ENCODE measurements around the gene ERI3.

The ERI3 gene

DNA sequence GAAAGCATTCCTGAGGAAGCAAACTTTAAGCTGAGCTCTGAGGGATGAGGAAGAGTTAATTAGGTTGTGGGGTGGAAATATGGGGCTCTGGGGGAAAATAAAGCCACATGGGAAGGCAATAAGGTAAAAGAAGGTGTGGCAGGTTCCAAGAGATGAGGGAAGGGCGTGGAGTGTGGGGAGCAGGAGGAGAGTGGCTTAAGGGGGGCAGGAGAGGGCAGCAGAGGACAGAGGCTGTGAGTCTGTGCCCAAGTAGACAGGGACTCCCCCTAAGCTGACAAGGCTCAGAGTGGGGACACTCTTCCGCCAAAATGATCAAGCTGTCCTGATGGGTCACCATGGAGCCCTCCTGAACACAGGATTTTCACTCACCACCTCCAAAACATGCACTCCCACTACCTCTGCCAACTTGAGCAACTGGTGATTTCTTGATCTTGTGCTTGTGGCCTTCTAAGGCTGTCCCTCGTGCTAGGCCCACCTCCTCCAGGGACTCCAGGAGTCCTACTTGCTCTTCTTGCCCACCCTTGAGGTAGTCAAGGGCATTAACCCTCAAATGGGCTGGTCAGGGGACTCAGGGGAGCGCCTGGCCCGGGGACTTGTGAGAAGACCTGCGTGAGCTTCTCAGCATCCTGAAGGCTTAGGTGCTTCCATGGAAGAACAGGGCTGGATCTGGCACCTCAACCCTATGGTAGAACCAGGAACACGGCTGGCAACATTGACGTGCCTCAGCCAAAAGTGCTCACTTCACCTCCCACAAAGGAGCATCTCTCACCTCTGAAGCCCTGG, 118.4 kb downstream of the ERI3 start:
- DNase-seq (ENCODE audit: low read depth), result no peak

DNA sequence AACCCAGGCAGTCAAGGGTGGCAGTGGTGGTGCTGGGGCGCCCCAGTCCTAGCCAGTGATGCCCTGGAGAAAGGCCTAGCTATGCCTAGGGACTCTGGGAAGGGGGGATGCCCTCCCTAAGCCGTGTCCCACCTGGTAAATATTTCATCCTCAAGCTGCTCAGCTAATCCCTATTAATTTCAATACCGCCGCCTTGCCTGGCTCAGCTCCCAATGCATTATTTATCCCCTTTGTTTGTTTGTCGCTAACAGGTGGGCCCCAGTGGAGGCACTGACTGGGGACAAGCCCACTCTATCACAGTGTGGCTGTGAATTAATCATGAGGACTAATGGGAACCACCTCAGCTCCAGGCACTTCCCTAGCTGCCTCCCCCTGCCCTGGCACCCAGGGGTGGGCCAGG, 119.2 kb downstream of the ERI3 start:
- DNase-seq (ENCODE audit: low read depth), result no peak

DNA sequence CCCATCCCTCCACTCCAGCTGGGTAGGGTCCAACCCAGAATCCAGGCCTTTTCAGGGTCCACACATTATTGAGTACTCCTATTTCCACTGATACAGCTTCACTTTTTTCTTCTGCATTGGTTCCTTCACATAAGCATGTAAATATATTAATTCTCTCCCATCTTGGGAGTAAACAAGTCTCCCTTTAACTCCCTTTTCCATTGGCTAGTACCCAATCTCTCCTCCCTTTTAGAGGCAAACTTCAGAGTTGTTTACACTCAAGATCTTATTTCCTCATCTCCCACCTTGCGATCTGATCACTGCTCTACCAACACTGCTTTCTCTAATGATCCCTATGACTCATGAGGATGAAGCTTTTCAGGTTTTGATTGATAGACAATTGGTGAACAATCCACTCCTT, 121.5 kb downstream of the ERI3 start:
- DNase-seq (ENCODE audit: low read depth), result no peak

DNA sequence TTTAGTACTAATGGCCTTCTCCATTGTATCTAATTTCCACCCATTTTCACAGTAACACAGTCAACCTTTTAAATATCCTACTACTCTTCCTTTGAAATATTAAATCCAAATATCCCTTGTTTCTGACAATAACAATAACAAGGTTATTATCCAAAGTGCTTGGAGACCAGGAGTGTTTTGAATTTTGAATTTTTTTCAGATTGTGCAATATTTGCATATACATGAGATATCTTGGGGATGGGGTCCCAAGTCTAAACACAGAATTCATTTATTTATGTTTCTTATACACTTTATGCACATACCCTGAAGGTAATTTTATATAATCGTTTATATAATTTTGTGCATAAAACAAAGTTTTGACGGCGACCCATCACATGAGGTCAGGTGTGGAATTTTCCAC, 124.3 kb downstream of the ERI3 start:
- no peak for DNase-seq (ENCODE audit: low read depth)

DNA sequence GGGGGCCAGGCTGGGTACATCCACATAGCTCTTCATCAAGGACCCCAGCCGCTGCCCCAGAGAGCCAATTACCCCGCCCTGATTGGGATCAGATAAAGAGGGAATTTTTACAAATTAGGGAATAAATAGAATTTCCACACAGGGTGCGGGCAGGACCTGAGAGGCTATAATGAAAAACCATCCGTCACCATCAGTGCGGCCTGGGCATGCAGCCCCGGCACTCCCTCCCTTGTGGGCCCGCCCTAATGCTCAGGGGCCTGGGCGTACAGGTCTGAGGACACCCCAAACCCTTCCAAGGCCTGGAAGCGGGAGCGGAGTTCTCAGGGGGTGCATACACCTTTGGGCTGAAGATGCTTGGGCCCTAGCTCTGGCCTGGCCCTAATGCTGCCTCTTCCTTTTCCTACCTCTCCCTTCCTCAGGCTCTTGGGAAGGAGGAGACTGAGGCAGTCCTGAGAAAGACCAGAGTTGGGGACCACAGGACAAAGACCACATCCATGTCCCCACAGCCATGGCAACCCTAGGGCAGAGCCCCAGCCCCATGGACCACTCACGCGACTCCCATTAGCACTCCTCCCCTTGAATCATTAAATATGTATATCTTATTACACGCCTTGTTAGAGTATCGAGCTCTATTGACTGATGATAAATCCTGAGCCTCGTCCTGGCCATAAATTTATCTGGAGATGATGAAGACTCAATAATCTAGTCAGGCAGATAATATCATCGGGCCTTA, 125.5 kb downstream of the ERI3 start:
- no peak for DNase-seq (ENCODE audit: low read depth)

DNA sequence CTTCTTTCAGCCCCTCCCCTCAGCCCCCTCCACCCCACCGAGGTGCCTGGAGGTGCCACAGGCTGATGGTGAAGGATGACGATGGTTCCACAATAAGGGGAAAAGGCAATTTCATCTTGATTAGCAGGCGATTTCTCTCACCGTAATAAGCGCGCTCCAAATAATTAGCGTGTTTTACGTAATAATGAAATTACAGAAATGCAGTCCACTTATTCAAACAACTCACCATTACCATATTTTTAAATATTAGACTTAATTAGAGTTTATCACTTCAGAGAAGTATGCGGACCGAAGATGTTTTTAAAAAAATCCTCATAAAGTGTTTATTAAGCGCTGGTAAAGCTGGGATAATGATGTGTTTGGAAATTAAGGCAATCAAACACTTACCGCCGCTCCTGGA, 126.8 kb downstream of the ERI3 start:
- DNase-seq (ENCODE audit: low read depth), result no peak

DNA sequence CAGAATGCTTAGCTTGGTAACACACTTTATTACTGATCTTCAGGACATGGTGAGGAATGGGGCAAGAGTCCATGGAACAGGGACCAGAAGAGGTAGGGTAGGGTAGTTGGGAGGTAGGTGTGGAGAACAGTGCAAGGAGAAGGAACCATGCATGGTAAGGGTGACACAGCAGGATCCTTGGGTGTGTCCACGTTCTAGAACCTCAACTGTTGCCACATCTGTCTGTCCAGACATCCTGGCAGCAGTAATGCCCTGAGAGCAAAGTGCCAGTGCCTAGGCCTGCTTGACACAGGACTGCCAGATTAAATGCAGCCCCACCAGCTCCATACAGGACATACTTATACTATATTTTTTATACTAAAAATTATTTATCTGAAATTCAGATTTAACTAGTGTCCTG, 127.8 kb downstream of the ERI3 start:
- DNase-seq (ENCODE audit: low read depth), result no peak

DNA sequence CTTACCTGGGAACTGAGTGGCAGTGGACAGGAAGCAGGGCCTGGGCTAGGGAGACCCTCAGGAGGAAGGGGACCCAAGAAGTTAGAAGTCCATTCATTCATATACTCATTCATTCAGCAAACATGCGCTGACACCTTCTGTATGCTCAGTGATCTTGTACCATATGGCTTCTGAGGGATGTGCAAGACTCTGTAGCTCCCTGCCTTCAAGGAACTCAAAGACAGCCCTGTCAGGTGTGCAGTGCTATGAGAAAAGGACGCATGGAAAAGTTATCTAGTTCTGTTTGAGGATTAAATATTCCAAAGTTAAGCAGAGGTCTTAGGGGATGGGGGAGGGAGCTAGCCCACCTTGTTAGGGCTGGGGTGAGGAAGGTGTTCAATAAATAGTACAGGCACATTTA, 129.3 kb downstream of the ERI3 start:
- DNase-seq (ENCODE audit: low read depth), result no peak

DNA sequence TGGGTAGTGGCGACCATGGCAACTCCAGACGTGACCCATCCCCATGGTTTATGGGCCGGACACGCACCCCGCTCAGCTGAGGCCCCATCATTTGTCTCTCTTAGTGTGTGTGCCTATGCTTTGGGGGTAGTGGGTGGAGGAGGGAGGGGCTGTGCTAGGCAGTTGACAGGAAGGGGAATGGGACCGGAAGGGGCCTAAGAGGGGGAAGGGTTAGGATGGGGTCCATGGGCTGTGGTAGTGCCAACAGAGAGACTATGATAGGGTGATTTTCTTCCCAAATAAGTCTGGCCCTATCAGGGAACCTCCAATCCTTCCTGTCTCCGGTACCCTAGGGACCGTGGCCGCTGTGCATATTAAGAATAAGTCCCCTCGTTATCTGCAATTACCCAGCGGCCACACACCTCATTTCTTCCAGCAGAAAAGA, 131.9 kb downstream of the ERI3 start:
- no peak for DNase-seq (ENCODE audit: low read depth)

DNA sequence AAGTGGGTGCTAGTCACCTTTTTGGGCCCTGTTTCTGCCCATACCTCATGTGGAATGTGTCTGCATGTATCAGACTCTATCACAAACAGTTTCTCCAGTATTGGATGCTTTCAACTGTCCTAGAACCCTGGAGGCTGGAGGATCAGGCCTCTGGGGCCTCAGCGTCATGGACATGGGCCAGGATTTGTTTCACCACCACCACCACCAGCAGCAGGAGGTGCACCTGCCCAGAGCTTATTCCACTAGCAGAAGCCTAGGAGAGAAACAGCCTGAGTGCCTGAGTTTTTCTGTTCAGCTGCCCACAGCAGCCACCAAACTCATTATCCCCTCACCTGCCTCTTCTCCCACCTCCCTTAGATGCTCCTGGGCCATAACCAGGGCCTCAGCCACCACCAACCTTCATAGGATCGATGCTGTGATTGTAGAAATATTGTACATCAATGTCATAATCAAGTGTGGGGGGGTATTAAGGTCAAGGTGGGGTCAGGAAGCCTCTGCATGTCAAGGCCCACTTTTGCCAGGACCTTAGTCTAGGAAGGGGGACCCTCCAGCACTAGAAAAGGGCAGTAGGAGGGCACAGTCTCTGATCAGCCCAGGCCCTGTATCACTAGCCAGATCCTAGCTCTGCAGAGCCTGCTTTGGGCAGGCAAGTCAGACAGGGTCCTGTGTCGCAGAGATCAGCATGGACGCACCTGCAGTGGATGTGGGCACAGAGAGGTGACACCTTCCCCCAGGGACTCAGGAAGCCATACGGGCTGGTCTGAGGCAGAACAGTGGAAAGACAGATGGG, 132.5 kb downstream of the ERI3 start:
- no peak for DNase-seq (ENCODE audit: low read depth)

DNA sequence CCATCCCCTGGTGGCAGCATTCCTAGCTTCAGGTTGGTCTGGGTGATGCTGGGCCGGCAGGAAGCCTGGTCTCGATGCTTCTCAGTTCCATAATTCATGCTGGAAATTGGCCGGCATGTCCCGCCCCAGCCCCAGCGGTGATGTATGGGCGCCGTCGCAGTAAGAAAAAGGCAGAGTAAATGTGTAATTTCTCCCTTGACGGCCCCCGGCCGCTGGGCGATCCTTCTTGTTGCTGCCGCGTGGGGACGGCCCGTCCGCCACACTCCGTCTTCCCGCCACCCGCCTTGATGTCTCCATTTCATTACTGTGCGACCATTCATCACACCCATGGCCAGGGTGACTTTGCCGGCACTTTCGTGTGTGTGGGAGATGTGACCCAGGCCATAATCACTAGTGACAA, 133.3 kb downstream of the ERI3 start:
- DNase-seq (ENCODE audit: low read depth), result no peak

DNA sequence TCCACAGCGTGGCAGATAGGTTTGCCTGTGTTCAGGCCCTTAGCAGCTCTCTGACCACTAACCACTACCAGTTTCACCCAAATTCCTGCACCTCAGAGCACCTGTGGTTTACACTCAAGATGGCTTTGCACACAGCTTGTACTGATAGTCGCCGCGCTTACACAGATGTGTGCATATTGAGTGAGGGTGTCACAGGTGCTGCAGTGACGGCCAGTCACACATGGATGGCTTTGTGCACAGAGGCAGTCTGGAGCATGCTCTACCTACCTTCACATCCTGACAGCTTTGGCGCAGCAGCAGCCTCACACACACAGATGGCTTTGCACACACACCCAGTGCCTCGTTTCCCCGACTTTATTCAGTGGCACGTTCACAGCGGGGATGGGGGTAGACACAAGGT, 134.3 kb downstream of the ERI3 start:
- DNase-seq (ENCODE audit: low read depth), result no peak

DNA sequence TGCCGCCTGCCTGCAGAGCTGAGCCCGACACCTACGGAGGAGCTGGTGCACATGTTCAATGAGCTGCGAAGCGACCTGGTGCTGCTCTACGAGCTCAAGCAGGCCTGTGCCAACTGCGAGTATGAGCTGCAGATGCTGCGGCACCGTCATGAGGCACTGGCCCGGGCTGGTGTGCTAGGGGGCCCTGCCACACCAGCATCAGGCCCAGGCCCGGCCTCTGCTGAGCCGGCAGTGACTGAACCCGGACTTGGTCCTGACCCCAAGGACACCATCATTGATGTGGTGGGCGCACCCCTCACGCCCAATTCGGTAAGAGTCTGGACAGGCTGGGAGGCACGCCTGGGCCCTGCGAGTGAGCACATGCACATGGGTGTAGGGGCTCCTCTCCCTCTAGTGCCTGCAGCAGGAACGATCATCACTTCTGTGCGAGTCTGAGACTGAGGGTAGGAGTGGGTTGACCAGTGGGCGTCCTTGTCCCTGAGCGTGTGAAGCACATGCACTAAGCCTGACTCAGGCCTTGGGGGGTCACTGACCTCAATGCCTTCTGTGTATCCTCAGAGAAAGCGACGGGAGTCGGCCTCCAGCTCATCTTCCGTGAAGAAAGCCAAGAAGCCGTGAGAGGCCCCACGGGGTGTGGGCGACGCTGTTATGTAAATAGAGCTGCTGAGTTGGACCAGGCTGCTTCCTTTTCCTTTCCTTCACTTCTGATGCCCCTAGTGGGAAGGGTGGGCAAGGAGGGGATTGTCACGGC, 134.9 kb downstream of the ERI3 start:
- DNase-seq (ENCODE audit: low read depth), result no peak

DNA sequence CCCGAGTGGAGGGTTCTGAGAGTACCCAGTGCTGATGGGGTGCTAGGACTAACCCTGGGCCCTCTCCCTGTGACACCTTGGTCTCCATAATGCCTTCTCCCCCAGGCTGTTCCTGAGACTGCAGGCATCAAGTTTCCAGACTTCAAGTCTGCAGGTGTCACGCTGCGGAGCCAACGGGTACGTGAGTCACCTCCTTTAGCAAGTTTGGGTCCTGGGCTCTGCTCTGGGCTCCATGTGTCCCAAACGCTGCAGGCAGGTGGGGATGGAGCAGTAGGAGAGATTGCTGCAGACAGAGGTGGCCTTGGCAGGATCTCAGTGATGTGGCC, 135.8 kb downstream of the ERI3 start:
- no peak for DNase-seq (ENCODE audit: low read depth)

DNA sequence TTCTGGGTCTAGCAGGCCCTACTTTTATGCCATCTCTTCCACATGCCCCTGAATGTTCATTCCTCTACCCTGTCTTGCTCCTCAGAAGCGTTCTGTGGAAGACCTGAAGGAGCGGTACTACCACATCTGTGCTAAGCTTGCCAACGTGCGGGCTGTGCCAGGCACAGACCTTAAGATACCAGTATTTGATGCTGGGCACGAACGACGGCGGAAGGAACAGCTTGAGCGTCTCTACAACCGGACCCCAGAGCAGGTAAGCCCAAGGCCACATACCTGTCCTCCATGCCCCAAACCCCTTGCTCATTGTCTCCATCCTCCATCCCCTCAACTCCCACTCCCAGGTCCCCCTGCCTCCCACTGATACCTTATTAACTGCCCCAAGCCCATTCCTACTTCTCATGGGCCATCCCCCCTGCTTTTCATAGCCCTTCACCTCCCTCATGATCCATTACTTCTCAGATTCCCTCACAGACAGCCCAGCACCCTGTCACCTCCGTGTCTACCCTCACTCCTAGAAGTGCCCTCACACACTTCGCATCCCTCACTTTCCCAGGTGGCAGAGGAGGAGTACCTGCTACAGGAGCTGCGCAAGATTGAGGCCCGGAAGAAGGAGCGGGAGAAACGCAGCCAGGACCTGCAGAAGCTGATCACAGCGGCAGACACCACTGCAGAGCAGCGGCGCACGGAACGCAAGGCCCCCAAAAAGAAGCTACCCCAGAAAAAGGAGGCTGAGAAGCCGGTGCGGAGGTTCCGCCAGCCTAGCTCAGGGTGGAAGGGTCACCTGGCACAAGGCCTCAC, 136.4 kb downstream of the ERI3 start:
- no peak for DNase-seq (ENCODE audit: low read depth)

DNA sequence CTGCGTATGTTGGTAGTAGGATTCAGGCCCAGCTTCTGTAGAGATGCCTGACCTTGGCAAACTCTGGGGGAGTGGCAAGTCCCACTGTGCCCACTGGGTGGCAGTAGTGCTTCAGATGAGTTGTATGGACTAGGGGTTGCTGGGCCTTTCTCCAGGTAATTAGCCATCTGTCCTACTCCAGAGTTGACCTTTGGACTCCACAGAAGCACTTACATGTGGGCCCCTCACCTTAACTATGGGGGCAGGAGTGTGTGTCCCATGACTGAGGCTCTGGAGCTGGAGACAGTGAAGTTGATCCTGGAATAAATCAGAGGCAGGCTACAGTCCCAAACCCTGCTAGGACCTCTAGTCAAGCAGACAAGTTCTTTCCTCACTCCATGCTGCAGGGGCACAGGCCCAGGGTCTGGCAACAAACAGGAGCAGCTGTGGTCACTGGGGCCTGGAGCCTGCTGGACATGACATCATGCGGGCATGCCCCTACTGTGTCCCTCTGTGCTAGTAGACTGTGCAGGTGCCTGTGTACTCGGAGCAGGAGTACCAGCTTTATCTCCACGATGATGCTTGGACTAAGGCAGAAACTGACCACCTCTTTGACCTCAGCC, 137.1 kb downstream of the ERI3 start:
- DNase-seq (ENCODE audit: low read depth), result peak; percentile 57

DNA sequence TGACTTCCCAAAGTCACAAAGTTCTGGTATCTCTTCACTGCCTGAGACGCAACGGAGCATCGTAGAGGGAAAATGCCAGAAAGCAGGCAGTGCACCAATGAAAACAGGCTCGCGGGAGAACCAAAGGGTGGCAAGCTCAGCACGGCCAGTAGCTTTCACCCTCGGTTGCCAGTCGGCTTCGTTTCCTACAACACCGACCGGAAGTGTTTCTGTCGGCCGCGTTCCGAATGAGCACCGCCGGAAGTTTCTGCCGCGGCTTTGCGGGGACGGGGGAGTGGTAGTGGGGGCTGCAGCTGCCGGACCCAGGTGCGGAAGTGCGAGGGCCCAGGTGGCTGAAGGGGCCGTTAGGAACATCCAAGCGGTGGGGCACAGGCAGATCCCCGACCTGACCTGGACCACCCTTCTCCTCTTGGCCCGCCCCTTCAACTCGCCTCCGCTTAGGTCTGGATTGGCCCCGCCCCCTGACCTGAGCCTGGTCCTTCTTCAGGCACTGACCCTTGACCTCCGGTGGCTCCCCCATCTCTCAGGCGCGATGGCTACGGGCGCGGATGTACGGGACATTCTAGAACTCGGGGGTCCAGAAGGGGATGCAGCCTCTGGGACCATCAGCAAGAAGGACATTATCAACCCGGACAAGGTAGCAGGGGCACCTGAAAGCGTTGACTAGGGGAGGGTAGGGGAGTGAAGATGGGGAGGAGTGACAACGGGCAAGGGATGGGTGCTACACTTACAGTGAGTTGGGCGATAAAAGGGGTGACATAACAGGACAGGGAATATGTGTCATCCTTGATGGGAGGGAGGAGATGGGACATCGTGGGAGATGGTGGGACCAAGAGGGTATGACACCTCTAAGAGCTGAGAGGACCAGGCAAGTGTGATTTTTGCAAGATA, 141.6 kb downstream of the ERI3 start, which contains the start of gene DMAP1:
DMAP1 (plus strand) TSS at position 250 of the 891 bp plus-strand sequence; CDS start at position 533, 283 bp downstream.
- peak; percentile 73 for DNase-seq (ENCODE audit: low read depth)

DNA sequence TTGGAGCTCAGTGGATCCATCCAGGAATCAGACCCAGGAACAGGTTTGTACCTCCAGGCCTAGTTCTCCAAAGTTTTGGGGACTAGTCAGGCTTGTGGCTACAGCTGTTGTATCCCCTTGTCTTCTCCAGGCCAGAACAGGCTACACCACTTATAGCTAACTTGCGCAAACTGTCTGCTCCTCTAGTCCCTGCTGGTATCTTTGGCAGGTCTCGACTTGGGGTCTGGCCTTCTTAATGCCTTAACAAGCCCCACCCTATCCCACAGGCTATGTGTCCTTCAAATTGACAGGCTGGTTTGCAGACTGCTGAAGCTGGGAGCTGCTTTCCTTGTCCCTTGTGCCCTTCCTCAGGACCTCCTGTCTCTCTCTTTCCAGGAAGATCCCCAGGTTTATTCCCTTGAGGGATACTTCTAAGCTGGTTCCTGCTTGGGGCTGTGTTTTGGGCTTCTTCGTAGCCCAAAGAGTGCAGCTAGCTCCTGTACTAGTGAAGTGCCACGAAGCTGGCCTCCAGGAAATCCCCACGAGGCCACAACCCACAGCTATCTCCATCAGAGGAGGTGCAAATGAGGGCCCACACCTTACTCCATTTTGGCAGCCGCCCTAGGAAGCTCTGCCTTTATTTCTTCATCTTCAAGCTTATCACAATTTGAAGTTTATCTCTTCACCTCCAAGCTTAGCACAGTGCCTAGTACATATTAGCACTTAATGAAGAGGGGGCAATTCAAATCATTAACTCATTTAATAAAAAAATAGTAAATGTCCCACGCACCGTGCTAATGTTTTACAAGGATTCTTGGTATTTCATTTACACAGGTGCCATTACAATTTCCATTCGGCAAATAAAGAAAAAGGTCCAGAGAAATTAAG, 142.5 kb downstream of the ERI3 start:
- DNase-seq (ENCODE audit: low read depth), result no peak

DNA sequence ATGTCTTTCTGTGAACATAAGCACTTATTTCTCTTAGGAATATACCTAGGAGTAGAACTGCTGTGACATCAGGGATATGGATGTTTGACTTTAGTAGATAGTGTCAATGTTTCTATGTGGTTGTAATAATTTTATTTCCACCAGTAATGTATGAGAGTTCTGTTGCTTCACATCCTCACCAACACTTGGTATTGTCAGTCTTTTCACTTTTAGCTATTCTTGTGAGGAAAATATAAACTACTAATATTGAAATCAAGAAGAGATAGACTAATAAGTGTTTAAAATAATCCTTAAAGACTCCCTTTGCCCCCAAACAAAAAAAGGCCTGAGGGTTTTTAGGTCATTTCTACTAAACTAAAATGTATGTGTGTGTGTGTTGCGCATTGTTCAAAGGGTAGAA, 144.5 kb downstream of the ERI3 start:
- DNase-seq (ENCODE audit: low read depth), result no peak

All from T follicular helper cell (primary cell).